ENCODE results near the gene DPYSL5.

GRCh38 chr2:26838121-26838906 is 9.6 kb upstream of the DPYSL5 start:
- no peak for TF ChIP-seq CTCF (IDR thresholded peaks at IDR 0.05)
- TF ChIP-seq EZH2 (IDR thresholded peaks at IDR 0.05; ENCODE audit: borderline replicate concordance, insufficient read depth, low read depth, low read length, poor library complexity, severe bottlenecking): no peak

Measured in B cell (primary cell).